ENCODE results near the gene FBN2.

DNA sequence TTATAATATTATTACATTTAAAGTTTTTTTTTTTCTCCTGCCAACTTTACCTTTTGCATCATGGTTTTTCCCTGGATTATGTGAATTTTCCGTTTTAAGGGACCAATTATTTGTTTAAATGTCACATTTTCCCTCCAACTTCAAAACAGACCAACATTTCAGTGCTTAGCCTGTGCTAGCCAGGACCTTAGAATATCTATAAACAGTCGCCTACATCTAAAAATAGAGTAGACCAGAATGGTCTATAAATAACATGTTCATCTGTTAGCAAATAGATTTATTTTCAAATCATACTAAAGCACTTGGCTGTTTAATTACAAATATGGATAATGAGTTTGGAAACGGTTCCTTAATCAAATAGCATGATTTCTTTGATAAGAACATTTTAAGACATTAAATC, 192.0 kb downstream of the FBN2 start:
- TF ChIP-seq CTCF (IDR thresholded peaks at IDR 0.05 in 2 of 3, conservative IDR thresholded peaks at IDR 0.05 in 1 of 3; ENCODE audit: borderline replicate concordance in 1 of 3, insufficient read depth in 1 of 3, low read depth in 2 of 3, low read length in 2 of 3), result no peak
- TF ChIP-seq, protein P1, sequence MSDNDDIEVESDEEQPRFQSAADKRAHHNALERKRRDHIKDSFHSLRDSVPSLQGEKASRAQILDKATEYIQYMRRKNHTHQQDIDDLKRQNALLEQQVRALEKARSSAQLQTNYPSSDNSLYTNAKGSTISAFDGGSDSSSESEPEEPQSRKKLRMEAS (IDR thresholded peaks at IDR 0.05), result no peak
- TF ChIP-seq RAD21 (IDR thresholded peaks at IDR 0.05; ENCODE audit: low read depth), result no peak
- no peak for TF ChIP-seq ZBTB33 (IDR thresholded peaks at IDR 0.05; ENCODE audit: extremely low read depth, insufficient replicate concordance, low read length)
- no peak for TF ChIP-seq POLR2A (IDR thresholded peaks at IDR 0.05; ENCODE audit: borderline replicate concordance, extremely low read depth, insufficient read depth, insufficient read length)
- no peak for TF ChIP-seq EZH2phosphoT487 (IDR thresholded peaks at IDR 0.05; ENCODE audit: borderline replicate concordance)
